ENCODE results near the gene MYO1B.

DNA sequence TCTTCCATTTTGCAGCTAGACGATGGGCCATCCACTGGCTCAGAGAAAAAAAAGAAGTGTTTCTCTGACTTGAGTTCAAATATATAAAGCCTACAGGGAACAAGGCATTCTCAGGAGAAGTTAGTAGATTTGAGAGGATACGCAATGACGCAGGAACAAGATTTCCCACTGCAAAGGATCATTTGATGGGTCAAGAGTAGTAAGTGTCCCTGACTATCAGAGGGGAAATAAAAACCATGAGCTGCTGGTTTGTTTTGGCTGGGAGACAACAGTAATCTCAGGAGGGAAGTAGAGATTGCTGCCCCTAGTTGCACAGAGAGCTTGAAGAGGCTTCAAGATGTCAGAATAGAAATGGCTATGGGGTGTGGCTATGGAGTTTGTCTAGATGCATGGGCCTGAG is 22.3 kb upstream of the MYO1B start:
- TF ChIP-seq, protein P1, sequence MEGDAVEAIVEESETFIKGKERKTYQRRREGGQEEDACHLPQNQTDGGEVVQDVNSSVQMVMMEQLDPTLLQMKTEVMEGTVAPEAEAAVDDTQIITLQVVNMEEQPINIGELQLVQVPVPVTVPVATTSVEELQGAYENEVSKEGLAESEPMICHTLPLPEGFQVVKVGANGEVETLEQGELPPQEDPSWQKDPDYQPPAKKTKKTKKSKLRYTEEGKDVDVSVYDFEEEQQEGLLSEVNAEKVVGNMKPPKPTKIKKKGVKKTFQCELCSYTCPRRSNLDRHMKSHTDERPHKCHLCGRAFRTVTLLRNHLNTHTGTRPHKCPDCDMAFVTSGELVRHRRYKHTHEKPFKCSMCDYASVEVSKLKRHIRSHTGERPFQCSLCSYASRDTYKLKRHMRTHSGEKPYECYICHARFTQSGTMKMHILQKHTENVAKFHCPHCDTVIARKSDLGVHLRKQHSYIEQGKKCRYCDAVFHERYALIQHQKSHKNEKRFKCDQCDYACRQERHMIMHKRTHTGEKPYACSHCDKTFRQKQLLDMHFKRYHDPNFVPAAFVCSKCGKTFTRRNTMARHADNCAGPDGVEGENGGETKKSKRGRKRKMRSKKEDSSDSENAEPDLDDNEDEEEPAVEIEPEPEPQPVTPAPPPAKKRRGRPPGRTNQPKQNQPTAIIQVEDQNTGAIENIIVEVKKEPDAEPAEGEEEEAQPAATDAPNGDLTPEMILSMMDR (IDR thresholded peaks at IDR 0.05; ENCODE audit: control extremely low read depth in 1 of 3, insufficient read depth in 1 of 3, low read depth in 1 of 3, low read length in 3 of 3) = no peak
- TF ChIP-seq, protein P2, sequence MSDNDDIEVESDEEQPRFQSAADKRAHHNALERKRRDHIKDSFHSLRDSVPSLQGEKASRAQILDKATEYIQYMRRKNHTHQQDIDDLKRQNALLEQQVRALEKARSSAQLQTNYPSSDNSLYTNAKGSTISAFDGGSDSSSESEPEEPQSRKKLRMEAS (IDR thresholded peaks at IDR 0.05) = no peak
- TF ChIP-seq, protein P3, sequence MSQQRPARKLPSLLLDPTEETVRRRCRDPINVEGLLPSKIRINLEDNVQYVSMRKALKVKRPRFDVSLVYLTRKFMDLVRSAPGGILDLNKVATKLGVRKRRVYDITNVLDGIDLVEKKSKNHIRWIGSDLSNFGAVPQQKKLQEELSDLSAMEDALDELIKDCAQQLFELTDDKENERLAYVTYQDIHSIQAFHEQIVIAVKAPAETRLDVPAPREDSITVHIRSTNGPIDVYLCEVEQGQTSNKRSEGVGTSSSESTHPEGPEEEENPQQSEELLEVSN (IDR thresholded peaks at IDR 0.05) = no peak
- TF ChIP-seq KDM1A (IDR thresholded peaks at IDR 0.05; ENCODE audit: borderline replicate concordance, low read length) (no peak), TAF1 (IDR thresholded peaks at IDR 0.05; ENCODE audit: low read depth, low read length) (no peak), POLR2A (IDR thresholded peaks at IDR 0.05; ENCODE audit: control extremely low read depth in 1 of 2, low read depth in 2 of 2, low read length in 2 of 2) (no peak), ZNF274 (IDR thresholded peaks at IDR 0.05; ENCODE audit: borderline replicate concordance, extremely low read depth, low read length) (no peak)
- TF ChIP-seq, protein P4, sequence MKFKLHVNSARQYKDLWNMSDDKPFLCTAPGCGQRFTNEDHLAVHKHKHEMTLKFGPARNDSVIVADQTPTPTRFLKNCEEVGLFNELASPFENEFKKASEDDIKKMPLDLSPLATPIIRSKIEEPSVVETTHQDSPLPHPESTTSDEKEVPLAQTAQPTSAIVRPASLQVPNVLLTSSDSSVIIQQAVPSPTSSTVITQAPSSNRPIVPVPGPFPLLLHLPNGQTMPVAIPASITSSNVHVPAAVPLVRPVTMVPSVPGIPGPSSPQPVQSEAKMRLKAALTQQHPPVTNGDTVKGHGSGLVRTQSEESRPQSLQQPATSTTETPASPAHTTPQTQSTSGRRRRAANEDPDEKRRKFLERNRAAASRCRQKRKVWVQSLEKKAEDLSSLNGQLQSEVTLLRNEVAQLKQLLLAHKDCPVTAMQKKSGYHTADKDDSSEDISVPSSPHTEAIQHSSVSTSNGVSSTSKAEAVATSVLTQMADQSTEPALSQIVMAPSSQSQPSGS (IDR thresholded peaks at IDR 0.05; ENCODE audit: low read length) = no peak
- TF ChIP-seq, protein P5, sequence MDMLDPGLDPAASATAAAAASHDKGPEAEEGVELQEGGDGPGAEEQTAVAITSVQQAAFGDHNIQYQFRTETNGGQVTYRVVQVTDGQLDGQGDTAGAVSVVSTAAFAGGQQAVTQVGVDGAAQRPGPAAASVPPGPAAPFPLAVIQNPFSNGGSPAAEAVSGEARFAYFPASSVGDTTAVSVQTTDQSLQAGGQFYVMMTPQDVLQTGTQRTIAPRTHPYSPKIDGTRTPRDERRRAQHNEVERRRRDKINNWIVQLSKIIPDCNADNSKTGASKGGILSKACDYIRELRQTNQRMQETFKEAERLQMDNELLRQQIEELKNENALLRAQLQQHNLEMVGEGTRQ (IDR thresholded peaks at IDR 0.05; ENCODE audit: low read length) = no peak

Data from H1 (cell line).